Bronchial epithelial cell (primary cell): ENCODE data around the gene SLC6A16. TPM values are rescaled to one million over a fixed set of nuclear protein-coding genes. Genes with fewer than 3 reads are reported as not detected.

Experiments
- DNase-seq: peaks from one replicate; pipeline ENCODE4 v3.0.0-alpha.2; 2010; ENCODE audit warnings: low read depth
- FAIRE-seq: peaks from 2 replicates; lab custom pipeline; 2011; peaks lifted over from hg19 to GRCh38; lab: Jason Lieb, UNC
- H3K27me3 ChIP-seq: 2 replicates; pipeline ENCODE4 v1.5.1; 2011; ENCODE audit warnings: low read length; ENCODE audit not compliant: control insufficient read depth, insufficient read depth
- H3K36me3 ChIP-seq: 2 replicates; pipeline ENCODE4 v1.5.1; 2011; ENCODE audit warnings: low read length; ENCODE audit not compliant: control insufficient read depth, insufficient read depth
- H3K4me3 ChIP-seq: 2 replicates; pipeline ENCODE4 v1.5.1; 2011; ENCODE audit warnings: mild to moderate bottlenecking, low read depth, low read length, control low read depth
- CTCF ChIP-seq: IDR thresholded peaks from 2 replicates; pipeline ENCODE4 v1.5.1; 2011; ENCODE audit warnings: mild to moderate bottlenecking, moderate library complexity, low read length, control low read depth, inconsistent platforms; ENCODE audit not compliant: insufficient read depth, severe bottlenecking
- total RNA-seq: library from RNA; depleted of rRNA; stranded (reverse); fragments of >200 nt; gene quantifications from 2 replicates; pipeline ENCODE4 v1.2.1, GENCODE V29; 2014

The SLC6A16 gene
- total RNA-seq, 1 donor from 2014 or later, result not detected

- H3K36me3 ChIP-seq, result peaks cover 6% of the 10 kb centered on the region
- TF ChIP-seq CTCF, result no peak
- FAIRE-seq (no peak), DNase-seq (no peak)
- H3K4me3 ChIP-seq, result no peak overlapping the region
- H3K27me3 ChIP-seq, result no peaks in the 10 kb centered on the region
These were observed 32.2 kb upstream of the SLC6A16 start for GRCh38 chr19:49357186-49357585.

- DNase-seq (no peak), FAIRE-seq (no peak)
- Histone ChIP-seq H3K4me3 (no peak overlapping the region), H3K27me3 (no peaks in the 10 kb centered on the region), H3K36me3 (peaks cover 9% of the 10 kb centered on the region)
- TF ChIP-seq CTCF, result no peak
These were observed 31.4 kb upstream of the SLC6A16 start for GRCh38 chr19:49356382-49356781.

- Histone ChIP-seq H3K27me3 (no peaks in the 10 kb centered on the region), H3K36me3 (peaks cover 11% of the 10 kb centered on the region), H3K4me3 (no peak overlapping the region)
- no peak for TF ChIP-seq CTCF
- DNase-seq (no peak), FAIRE-seq (no peak)
These were observed 30.9 kb upstream of the SLC6A16 start for GRCh38 chr19:49355909-49356353.

- no peak for DNase-seq
- Histone ChIP-seq H3K36me3 (peaks cover 8% of the 10 kb centered on the region), H3K27me3 (no peaks in the 10 kb centered on the region), H3K4me3 (no peak overlapping the region)
- TF ChIP-seq CTCF, result no peak
- no peak for FAIRE-seq
These were observed 24.6 kb upstream of the SLC6A16 start for GRCh38 chr19:49349567-49349966.

GRCh38 chr19:49348305-49349189 is 23.6 kb upstream of the SLC6A16 start:
- Histone ChIP-seq H3K36me3 (peaks cover 9% of the 10 kb centered on the region), H3K4me3 (no peak overlapping the region), H3K27me3 (no peaks in the 10 kb centered on the region)
- no peak for TF ChIP-seq CTCF
- DNase-seq (no peak), FAIRE-seq (no peak)
